GM11168 (cell line): ENCODE data around the gene FILIP1L.

Experiments
- in situ Hi-C: fragments of 300-500 bp; cut with MboI; formaldehyde crosslinking; loops from one replicate; pipeline ENCODE4 v1.12.0; 2022; ENCODE audit warnings: low sequenced_read_pairs; ENCODE audit not compliant: unreplicated experiment

Gene FILIP1L

DNA sequence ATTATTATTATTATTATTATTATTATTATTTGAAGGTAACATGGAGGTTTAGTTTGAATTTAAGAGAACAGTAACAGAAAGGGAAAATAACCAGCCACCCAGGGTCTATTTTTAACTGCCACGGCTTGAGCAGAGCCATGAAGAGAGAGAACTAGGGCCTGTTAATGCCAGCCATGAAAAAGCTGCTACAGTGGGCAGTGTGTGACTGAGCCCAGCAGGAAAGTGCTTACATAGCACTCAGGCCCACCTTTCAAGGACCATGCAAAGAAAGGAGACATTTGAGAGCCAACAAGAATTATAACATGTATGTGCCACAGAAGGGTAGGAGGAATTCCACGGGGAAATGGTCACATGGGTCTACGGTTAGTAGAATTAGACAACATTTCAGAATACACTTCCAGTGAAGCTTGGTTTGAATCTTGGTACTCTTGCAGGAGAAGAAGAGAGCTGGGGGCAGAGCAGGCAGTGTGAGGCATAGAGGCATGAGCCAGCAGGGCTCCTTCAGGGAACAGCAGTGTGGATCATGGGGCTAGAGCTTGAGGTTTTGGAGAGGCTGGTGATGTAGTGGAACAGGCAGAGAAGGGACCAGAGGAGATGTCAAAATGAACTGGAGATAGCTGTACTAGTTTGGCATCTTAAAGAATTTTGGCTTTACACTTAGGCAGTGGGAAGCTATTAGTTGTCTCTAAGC, 155.9 kb downstream of the FILIP1L start:
- in situ Hi-C loops, result no loop called here

DNA sequence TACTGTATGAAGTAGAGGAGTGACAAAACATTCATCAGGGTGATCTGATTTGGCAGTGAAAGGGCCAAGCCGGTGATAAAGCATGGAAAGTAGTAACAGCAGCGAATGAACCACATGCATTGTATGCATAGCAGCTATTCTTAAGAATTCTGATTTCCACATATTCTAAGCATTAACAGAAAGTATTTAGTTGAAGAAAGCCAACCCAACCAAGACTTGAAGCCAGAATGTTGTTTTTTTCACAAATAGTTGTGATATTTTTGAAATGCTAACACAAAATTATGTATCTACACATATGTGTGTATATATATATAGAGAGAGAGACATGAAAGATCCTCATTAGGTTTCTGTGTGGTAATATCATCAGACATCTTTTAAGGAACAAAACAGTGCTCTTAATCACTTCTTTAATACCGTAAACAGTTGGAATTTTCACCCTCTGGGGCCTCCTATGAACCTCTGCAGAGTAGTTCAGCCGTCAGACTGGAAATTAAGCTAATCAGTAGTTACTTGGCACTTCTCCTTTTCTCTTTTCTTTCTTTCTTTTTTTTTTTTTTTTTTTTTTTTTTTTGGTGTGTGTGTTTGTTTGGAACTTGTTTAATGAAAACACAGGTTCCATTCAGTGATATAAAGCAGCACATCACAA, 157.0 kb downstream of the FILIP1L start:
- in situ Hi-C loops, result no loop called here

DNA sequence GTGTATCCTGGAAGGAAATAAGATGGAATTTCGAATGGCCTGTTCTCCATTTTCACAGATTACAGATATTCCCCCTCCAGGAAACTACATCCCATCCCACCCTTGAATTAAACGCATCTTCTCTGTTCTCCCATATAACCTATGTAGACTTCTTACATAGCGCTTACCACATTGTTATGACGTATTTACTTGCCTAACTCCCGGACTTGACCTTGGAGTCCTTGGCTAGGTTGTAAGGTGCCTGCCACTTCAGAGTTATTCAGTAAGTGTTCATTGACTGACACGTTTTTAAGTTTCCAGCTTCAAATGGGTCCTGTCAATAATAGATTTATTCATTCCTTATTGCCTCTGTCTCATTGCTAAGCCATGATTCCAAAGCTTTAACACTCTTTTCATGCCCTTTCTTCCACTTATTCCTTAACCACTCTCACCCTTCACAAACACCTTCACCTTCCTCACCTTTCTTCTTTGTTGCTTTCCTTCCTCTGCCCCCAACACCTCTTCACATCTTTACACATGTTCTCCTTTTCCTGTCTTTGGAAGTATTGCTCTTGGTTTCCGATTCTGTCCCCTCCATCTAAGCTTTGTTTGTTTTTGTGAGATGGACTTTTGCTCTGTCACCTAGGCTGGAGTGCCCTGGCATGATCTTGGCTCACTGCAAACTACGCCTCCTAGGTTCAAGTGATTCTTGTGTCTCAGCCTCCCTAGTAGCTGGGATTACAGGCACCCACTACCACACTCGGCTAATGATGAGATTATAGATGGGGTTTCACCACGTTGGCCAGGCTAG, 158.3 kb downstream of the FILIP1L start:
- in situ Hi-C loops, result no loop called here

DNA sequence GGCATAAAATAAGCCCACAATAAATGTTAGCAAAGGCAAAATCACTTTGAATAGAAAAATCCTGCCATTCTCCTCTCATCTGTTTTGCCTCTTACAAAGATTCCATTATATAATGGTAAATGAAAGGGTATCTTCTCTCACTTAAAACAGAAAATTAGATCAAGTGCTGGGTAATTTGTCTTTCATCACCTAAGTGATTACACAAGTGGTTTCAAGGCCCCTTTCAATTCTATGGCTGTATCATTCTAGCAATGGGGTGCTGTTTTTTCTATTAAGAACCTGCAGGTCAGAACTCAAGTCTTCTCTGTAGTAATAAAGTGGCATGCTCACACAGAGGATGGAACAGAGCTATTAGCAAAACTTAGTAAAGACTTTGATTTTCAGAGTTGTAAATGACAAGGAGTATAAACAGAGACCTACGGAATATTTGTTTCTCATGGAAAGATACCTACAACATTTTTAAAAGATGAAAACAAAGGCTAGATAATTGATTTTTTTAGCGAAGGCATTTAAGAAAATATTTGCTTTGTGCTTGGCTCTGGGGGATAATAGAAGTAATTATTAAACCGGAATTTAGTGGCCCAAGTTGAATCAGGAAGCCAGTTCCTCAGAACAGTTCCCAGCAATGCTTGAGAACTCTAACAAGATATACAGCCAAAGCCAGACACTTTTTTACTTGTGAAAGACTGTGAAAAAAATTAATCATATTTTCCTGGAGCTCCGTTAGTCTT, 159.2 kb downstream of the FILIP1L start:
- in situ Hi-C loops, result no loop called here

DNA sequence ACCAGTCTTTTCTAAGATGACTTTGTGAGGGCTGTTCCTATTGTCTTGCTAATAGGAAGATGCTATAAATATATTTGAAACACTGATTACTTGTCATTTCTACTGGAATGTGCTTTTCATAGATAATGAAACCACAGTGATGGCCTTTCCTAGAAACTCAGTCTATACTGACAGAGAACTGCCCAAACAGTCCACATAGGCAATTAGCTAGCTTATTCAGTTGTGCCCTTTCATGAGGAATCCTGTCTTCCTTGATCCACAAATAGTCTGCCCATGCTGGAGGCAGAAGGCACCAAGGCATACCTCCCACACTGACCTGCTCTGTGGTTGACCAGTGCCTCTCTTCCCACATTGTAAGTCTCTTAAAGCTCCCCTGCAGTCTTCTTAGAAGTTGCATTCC, 160.7 kb downstream of the FILIP1L start:
- in situ Hi-C loops, result no loop called here

DNA sequence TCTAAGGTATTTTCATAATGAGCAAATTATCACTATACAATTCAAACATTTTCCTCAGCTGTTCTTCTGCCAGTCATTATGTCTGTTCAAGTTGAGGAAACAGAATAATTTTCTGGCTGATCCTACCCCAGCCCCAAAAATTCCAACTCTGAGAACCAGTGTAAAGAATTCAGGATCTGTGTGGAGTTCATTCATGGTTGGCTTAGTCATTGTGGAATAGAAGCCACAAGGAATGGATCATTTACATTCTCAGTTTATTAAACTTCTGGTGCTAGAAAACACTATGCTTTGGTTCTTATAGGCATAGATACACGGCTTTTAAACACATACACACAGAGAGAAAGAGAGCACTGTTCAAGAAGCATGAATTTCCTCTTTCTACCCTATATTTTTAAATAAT, 162.0 kb downstream of the FILIP1L start:
- in situ Hi-C loops, result no loop called here

GRCh38 chr3:99951701-99952100, 162.6 kb downstream of the FILIP1L start:
- in situ Hi-C loops, result no loop called here

GRCh38 chr3:99950921-99951320, 163.4 kb downstream of the FILIP1L start:
- in situ Hi-C loops, result no loop called here

DNA sequence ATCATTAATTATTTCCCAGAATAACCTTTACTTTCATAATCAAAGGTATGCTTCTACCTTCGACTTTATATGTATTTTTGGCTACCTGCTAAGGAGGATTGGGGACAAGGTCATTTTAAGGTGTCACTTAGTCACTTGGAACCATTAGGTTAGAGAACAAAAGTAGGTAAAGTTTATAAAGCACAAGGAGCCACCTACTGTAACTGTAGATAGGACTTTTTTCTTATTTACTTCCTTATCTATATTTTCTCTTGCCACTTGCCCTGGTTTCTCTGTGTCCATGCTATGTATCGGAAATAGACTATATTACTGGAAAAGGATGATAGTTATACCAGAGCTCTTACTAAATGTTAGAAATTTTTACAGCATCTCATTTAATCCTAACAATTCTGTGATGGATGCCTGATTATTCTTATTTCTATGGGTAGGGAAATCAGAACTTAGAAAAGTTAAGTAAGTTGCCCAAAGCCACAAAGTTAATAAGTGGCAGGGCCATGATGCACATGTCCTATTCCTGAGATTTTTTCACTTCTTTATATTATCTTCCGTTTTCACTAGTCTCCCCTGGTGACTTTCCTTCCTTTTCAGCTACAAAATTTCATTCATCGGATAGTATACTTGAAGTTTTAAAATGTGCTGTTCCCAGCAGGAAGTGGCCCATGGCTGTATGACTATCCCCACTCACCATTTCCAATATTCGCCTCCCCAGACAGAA, 164.2 kb downstream of the FILIP1L start:
- in situ Hi-C loops, result no loop called here

- in situ Hi-C loops, result no loop called here
These were observed 165.7 kb downstream of the FILIP1L start for GRCh38 chr3:99948467-99949089.

DNA sequence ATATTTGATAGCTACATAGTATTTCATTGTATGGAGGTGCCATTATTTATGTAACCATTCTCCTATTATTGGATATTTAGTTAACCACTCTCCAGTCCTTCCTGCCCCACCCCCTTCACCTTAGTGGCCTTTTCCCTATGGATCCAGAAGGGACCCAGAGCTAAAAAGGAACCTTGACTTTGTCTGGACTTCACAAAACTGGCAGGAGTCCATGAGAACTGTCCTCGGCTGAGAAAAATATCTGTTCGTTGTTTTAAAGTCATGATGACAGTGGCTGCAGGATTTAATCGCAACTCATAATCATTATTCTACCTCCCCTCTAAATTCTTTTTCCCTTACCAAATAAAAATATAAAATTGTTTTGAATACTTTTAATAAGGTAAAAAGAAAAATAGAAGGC, 166.9 kb downstream of the FILIP1L start:
- in situ Hi-C loops, result no loop called here

DNA sequence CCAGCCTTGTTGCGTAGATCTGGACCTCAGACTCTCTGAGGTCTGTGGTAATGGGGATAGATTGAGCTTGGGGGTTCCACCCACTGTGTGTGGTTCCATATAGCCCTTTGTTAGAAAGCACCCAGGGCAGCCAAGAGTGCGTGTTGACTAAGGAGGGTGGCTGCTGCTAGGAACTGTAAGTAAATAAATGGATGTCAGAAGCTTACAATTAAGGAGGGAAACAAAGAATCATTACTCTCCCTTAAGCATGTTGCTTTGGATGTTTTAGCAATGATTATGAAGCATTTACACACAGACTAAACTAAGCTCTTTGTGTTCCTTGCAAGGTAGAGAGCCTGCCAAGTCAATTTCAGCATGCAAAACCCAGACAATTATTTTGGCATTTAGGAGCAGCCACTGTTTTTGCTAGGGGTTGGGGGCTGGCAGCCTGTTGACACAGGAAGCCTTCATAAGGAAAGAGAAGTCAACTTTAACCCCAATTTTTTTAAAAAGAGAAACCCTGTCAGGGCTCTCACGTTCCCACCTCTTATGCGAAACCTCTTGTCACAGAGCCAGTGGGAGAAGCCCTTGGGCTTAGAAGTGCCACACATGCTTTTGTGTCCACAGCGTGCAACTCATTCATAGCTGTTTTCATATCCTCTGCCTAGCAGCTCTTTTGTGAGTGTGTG, 168.8 kb downstream of the FILIP1L start:
- in situ Hi-C loops, result no loop called here

DNA sequence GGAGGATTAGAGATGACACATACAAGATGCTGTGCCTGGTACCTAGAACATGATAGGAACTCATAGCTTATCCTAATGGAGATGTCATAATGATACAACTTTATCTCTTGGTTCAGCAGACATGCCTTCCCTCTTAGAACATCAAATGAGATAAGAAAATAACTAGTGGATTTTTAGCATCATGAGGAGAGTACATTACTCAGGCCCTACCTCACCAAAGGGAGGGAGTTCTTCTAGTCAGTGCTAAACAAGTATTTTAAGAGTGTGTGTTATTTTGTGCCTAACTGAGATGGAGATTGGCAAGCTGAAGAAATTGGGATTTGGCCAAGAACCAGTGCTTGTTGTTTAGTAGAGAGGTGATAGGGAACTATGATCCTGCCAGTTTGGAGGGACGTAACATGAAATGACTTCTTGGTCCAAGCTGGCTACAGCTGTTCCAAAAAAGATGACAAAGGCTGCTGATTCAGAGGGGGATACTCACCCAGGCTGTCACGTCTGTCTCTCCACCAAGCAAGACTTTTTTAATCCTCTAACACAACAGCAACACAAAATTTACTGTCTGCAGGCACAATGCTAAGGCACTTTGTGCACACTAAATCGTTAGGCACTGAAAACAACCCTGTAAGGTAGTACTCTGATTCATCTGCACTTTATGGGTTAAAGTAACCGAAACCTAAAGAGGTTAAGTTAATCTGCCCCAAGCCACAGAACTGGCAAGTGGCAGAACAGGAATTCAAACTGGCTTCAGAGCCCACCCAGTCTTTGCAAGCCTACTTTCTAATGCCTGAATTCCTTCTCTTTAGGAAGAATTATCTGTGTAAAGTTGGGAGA, 170.2 kb downstream of the FILIP1L start:
- in situ Hi-C loops, result no loop called here

DNA sequence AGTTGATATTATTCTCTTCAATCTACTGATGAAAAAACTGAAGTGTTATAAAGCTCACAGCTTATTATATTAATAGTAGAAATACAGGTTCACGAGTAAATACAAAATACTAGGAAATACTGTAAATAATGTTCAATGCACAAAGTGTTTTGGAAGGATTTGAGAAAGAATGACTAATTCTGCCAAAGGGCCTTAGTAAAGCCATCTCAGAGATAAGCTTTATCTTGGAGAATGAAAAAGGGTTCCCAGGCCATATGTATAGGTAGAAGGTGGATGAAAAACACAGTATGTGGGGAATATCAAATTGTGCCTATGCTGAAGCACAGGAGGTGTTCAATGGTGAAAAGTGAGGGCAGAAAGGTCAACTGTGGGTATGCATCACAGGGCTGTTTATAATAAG, 173.1 kb downstream of the FILIP1L start:
- in situ Hi-C loops, result no loop called here

GRCh38 chr3:99940350-99940749, 174.0 kb downstream of the FILIP1L start:
- in situ Hi-C loops, result no loop called here

DNA sequence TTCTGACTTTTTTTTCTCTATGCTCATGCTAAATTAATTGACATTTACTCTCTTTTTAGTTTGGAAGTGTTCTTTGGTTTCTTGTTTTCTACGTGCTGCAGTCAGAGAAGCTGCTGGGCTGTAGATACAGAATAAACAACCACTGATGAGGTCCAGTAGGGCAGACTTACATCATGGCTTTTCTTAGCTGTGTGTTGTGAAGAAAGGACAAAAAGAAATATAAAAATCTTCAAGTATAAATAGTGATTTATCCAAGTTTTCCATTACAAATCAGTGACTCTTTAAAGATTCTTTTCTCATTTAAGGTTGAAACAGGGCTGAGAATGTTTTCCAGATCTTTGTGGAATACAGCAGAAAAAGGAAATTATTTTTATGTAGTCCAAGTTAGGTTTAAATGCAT, 174.4 kb downstream of the FILIP1L start:
- in situ Hi-C loops, result no loop called here

DNA sequence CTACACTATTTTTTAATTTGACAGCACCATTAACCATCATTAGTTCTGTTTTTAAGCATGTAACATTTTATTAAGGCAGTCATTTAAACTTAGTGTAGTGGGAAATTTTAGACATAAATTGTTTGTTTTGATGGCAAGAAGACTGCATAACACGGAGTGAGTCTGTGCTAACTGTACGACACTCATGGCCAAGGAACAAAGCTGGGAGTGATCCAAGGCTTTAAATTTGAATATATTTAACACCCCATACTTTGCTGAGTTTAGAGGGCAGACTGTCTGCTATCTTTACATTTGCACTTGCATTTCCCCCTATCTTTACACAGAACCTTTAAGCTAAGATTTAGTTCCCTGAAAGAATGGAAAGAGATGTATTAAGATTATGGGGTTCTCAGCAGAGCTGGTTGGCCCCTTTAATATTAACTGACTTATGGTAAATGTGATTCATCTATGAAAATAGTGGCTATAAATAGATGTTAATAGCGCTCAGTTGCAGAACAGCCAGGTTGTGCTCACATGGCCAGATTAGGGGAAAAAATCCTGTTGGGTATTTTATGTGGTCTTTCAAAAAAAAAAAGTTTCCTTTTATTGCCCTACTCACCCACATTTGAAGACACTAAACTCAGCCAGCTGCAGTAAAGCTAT, 175.9 kb downstream of the FILIP1L start:
- in situ Hi-C loops, result no loop called here
